ENCODE data around the gene ZNF181.
A peak's percentile ranks its signal among the peaks of the same experiment; 100 is the strongest.

The ZNF181 gene

GRCh38 chr19:34767951-34768350 lies 33.9 kb downstream of the ZNF181 start:
- Histone ChIP-seq H3K4me1 (no peaks in the 10 kb centered on the region), H3K4me3 (ENCODE audit: low read depth, low read length) (no peak overlapping the region), H3K27me3 (no peaks in the 10 kb centered on the region), H3K9me3 (no peaks in the 10 kb centered on the region; the same call in 1 of the 2 replicates), H3K36me3 (no peaks in the 10 kb centered on the region)
- DNase-seq: no peak
- no peak for TF ChIP-seq CTCF (IDR thresholded peaks at IDR 0.05; ENCODE audit: low read depth, low read length)

GRCh38 chr19:34772697-34773554 lies 38.9 kb downstream of the ZNF181 start, which contains the start of gene ZNF599:
Gene ZNF599 (minus strand): TSS chr19:34773215. CDS start chr19:34772841, 374 bp downstream.
- H3K4me1 ChIP-seq: no peaks in the 10 kb centered on the region
- H3K4me3 ChIP-seq (ENCODE audit: low read depth, low read length): peak within 1 kb of the TSS; percentile 72
- peak; percentile 93 for DNase-seq
- H3K36me3 ChIP-seq: no peaks in the 10 kb centered on the region
- TF ChIP-seq CTCF (IDR thresholded peaks at IDR 0.05; ENCODE audit: low read depth, low read length): no peak
- no peaks in the 10 kb centered on the region for H3K27me3 ChIP-seq
- no peaks in the 10 kb centered on the region for H3K9me3 ChIP-seq

GRCh38 chr19:34773555-34773864 lies 39.5 kb downstream of the ZNF181 start:
- no peak for DNase-seq
- H3K4me3 ChIP-seq (ENCODE audit: low read depth, low read length): peak overlapping the region; percentile 72
- TF ChIP-seq CTCF (IDR thresholded peaks at IDR 0.05; ENCODE audit: low read depth, low read length): no peak
- no peaks in the 10 kb centered on the region for H3K27me3 ChIP-seq
- no peaks in the 10 kb centered on the region for H3K36me3 ChIP-seq
- H3K4me1 ChIP-seq: no peaks in the 10 kb centered on the region
- no peaks in the 10 kb centered on the region for H3K9me3 ChIP-seq

- Histone ChIP-seq H3K9me3 (no peaks in the 10 kb centered on the region), H3K4me1 (no peaks in the 10 kb centered on the region), H3K36me3 (no peaks in the 10 kb centered on the region), H3K4me3 (ENCODE audit: low read depth, low read length) (no peak overlapping the region), H3K27me3 (no peaks in the 10 kb centered on the region)
- no peak for DNase-seq
- TF ChIP-seq CTCF (IDR thresholded peaks at IDR 0.05; ENCODE audit: low read depth, low read length): no peak
Observed at GRCh38 chr19:34774857-34775256, 40.8 kb downstream of the ZNF181 start.

GRCh38 chr19:34778342-34778741 lies 44.3 kb downstream of the ZNF181 start:
- H3K9me3 ChIP-seq: no peaks in the 10 kb centered on the region
- H3K4me3 ChIP-seq (ENCODE audit: low read depth, low read length): no peak overlapping the region
- H3K27me3 ChIP-seq: no peaks in the 10 kb centered on the region
- TF ChIP-seq CTCF (IDR thresholded peaks at IDR 0.05; ENCODE audit: low read depth, low read length): no peak
- DNase-seq: no peak
- no peaks in the 10 kb centered on the region for H3K36me3 ChIP-seq
- H3K4me1 ChIP-seq: no peaks in the 10 kb centered on the region

GRCh38 chr19:34779652-34780051 lies 45.6 kb downstream of the ZNF181 start:
- H3K4me3 ChIP-seq (ENCODE audit: low read depth, low read length): no peak overlapping the region
- H3K4me1 ChIP-seq: no peaks in the 10 kb centered on the region
- no peak for DNase-seq
- no peaks in the 10 kb centered on the region for H3K9me3 ChIP-seq
- TF ChIP-seq CTCF (IDR thresholded peaks at IDR 0.05; ENCODE audit: low read depth, low read length): no peak
- no peaks in the 10 kb centered on the region for H3K27me3 ChIP-seq
- no peaks in the 10 kb centered on the region for H3K36me3 ChIP-seq

All from BE2C (cell line).